ENCODE results near the gene IRX2. TPM values are rescaled to one million over a fixed set of nuclear protein-coding genes. Genes with fewer than 3 reads are reported as not detected.

Gene IRX2
- total and polyA plus RNA-seq, 10 of the 15 experiments (the other 5 are each of a cell fraction or from before 2014, with no cell fraction given): not detected

DNA sequence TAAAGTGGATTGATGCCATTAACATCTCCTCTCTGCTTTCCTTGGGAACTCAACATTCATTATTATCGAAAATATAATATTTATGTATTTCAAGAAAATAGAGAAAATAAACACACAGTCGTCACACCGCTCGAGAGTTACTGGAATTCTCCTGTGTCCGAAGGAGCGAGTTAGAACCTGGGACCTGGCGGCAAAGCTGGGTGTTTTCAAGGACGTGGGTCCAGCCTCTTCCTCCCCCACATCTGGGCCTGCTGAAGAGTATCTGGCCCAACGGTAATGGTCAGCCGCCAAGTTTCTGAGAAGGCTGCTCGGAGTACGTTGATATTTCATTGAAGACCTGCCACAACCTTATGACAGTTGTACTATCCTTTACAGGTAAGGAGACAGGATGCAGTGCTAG, 47.9 kb downstream of the IRX2 start:
- CTCF ChIA-PET: no interaction called here

More for the DNA sequence above, 47.9 kb downstream of the IRX2 start:
- WGBS (ENCODE audit: insufficient coverage, insufficient replicate concordance, low lambda C conversion rate, missing lambda C conversion rate): 68% methylated on average over 12 of the region's 12 CpGs
- H3K4me2 ChIP-seq (ENCODE audit: control insufficient read depth, insufficient read depth): no peak overlapping the region
- TF ChIP-seq SREBF1 (IDR thresholded peaks at IDR 0.05; ENCODE audit: low read length) (no peak), EZH2 (IDR thresholded peaks at IDR 0.05; ENCODE audit: borderline replicate concordance, control insufficient read depth, low read depth, low read length) (no peak), PML (IDR thresholded peaks at IDR 0.05; ENCODE audit: low read length) (no peak), SPI1 (IDR thresholded peaks at IDR 0.05; ENCODE audit: borderline replicate concordance, insufficient read depth, low read depth, low read length) (no peak), FOS (IDR thresholded peaks at IDR 0.05; ENCODE audit: borderline replicate concordance, extremely low read depth, insufficient read length) (no peak), CEBPB (IDR thresholded peaks at IDR 0.05; ENCODE audit: borderline replicate concordance in 1 of 2, low read depth in 2 of 2, low read length in 2 of 2) (no peak), MTA2 (IDR thresholded peaks at IDR 0.05; ENCODE audit: low read depth) (no peak), SUZ12 (IDR thresholded peaks at IDR 0.05; ENCODE audit: unreplicated experiment) (no peak), PBX3 (IDR thresholded peaks at IDR 0.05; ENCODE audit: insufficient replicate concordance, low read depth, low read length) (no peak)
- TF ChIP-seq, protein P1, sequence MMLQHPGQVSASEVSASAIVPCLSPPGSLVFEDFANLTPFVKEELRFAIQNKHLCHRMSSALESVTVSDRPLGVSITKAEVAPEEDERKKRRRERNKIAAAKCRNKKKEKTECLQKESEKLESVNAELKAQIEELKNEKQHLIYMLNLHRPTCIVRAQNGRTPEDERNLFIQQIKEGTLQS (IDR thresholded peaks at IDR 0.05; ENCODE audit: borderline replicate concordance, extremely low read depth, low read depth, low read length): no peak
- ChIA-PET RAD21 (ENCODE audit: unreplicated experiment) (no interaction called here), SMC1A (ENCODE audit: uncharacterized antibody, unreplicated experiment) (no interaction called here), POLR2A (no interaction called here)
- intact Hi-C loops (cut with micrococcal nuclease; ENCODE audit: unreplicated experiment) (no loop called here), in situ Hi-C loops (cut with MboI) (no loop called here)
- H3K36me3 ChIP-seq (ENCODE audit: control insufficient read depth in 2 of 2, insufficient read depth in 2 of 2, low read length in 1 of 2): no peaks in the 10 kb centered on the region
- ATAC-seq (no peak), FAIRE-seq (no peak), DNase-seq (ENCODE audit: low read depth, low spot score) (no peak)
- no peaks in the 10 kb centered on the region; the same call in 2 of the 3 replicates for H3K9me3 ChIP-seq (replicated peaks; ENCODE audit: control insufficient read depth, insufficient read depth, low read length)
- no peak overlapping the region for H3K9ac ChIP-seq (ENCODE audit: control insufficient read depth, insufficient read depth, low read length)
- no peaks in the 10 kb centered on the region for H3K27me3 ChIP-seq (replicated peaks in 1 of 2; ENCODE audit: control insufficient read depth in 2 of 2, insufficient read depth in 2 of 2, low read length in 1 of 2)
- no peaks in the 10 kb centered on the region for H3K79me2 ChIP-seq (ENCODE audit: control insufficient read depth, insufficient read depth, low read length)
- H3K4me1 ChIP-seq (ENCODE audit: control insufficient read depth, insufficient read depth, low read length): no peaks in the 10 kb centered on the region
- H2AFZ ChIP-seq (ENCODE audit: control insufficient read depth, low read depth, low read length): no peak overlapping the region
- no peaks in the 10 kb centered on the region for H4K20me1 ChIP-seq (ENCODE audit: control insufficient read depth, insufficient read depth)
- H3K27ac ChIP-seq (ENCODE audit: control insufficient read depth, insufficient read depth): no peak overlapping the region
- H3K4me3 ChIP-seq: no peak overlapping the region
- no TSS peak for BruUV-seq (replicated peaks)
